ELR (cell line): ENCODE results near the gene SELPLG.
"Not testable (repeated sequence)": the region's sequence is repeated elsewhere in the genome, so short reads cannot be mapped to it uniquely, and the experiment has no call there.

ENCODE experiments used
- DNase-seq: peaks from one replicate; pipeline ENCODE4 v3.0.0-alpha.2; 2015; ENCODE audit warnings: low read depth

The SELPLG gene

GRCh38 chr12:108638141-108638827 is 4.6 kb upstream of the SELPLG start:
- no peak for DNase-seq

- DNase-seq, result no peak
Measured at GRCh38 chr12:108637222-108637971, 3.7 kb upstream of the SELPLG start.

GRCh38 chr12:108635997-108636808 is 2.5 kb upstream of the SELPLG start:
- DNase-seq, result no peak

- DNase-seq, result no peak
Measured at GRCh38 chr12:108635201-108635996, 1.7 kb upstream of the SELPLG start.

- DNase-seq, result no peak
Measured at GRCh38 chr12:108634341-108634751, 652 bp upstream of the SELPLG start.

- no peak for DNase-seq
Measured at GRCh38 chr12:108633081-108633533, 587 bp downstream of the SELPLG start.

GRCh38 chr12:108631261-108631660 is 2.4 kb downstream of the SELPLG start:
- not testable (repeated sequence) for DNase-seq

GRCh38 chr12:108630481-108631207 is 3.0 kb downstream of the SELPLG start:
- peak; percentile 98 for DNase-seq

GRCh38 chr12:108629824-108630476 is 3.7 kb downstream of the SELPLG start:
- DNase-seq, result peak; percentile 94

GRCh38 chr12:108629151-108629550 is 4.5 kb downstream of the SELPLG start:
- no peak for DNase-seq

GRCh38 chr12:108627134-108627920 is 6.4 kb downstream of the SELPLG start:
- DNase-seq, result no peak

- no peak for DNase-seq
Measured at GRCh38 chr12:108625228-108625627, 8.5 kb downstream of the SELPLG start.

GRCh38 chr12:108623577-108623976 is 10.1 kb downstream of the SELPLG start:
- DNase-seq, result no peak

- DNase-seq, result no peak
Measured at GRCh38 chr12:108622921-108623514, 10.7 kb downstream of the SELPLG start.

- DNase-seq, result no peak
Measured at GRCh38 chr12:108622421-108622820, 11.3 kb downstream of the SELPLG start.

GRCh38 chr12:108621161-108621560 is 12.5 kb downstream of the SELPLG start:
- no peak for DNase-seq

- no peak for DNase-seq
Measured at GRCh38 chr12:108620236-108620879, 13.3 kb downstream of the SELPLG start.

- no peak for DNase-seq
Measured at GRCh38 chr12:108619369-108620160, 14.1 kb downstream of the SELPLG start.
